NCI-H1105 treated with DMSO at 0.1 percent for 48 hours (cell line): ENCODE results near the gene EMILIN3.

ENCODE experiments used
- DNase-seq: peaks from one replicate; lab custom pipeline; 2025; lab: John Stamatoyannopoulos, UW

EMILIN3 gene

DNA sequence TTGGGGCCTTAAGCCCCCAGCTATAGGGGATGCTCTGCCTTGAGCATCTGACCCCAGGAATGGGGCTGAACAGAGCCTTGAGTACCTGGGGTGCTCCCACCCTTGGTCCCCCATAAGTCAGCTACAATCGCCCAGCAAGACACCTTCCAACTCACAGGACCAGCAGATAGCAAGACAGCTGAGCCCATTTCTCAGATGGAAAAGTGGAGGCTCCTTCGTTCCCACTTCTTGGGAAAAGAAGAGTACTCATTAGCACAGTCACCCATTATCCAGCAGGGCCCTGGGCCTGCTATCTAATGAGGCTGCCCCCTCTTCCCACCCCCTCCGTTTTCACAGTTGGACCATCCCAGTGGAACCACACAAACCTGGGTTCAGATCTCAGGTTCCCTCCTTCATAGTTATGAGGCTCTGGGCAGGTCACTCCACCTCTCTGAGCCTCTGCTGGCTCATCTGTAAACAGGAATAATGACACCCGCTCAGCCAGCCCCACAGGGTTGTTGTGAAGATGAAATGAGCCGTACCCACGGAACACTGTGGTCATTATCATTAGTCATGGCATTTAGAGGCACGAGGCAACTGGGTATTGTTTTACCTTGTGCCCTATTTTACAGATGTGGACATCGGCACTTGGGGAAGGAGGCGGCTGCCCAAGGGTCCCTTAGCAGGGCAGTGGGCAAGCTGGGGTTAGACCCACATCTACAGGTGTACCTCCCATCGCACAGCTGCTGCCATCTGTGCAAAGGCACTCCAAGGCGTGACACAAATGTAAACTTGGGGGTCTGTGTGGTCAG lies 21.5 kb downstream of the EMILIN3 start:
- no peak for DNase-seq

DNA sequence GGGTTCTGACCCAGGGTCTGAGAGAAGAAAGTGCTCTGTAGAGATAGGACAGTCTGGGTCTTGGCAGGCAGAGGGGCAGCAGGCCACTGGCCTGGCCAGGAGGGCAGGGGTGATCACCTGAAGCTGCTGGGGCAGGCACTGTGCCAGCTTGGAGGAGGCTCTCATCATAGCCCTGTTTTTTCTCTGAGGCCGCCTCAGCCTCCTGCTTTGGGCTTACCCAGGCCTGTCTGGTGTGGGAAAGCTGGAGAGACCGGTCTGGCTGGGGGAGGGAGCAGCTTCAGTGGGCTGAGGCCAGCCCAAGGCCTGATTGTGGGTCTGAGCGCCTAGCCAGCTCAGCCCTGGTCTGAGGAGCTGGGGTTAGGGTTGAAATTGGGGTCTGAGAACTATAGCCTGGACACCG lies 22.1 kb downstream of the EMILIN3 start:
- no peak for DNase-seq

- no peak for DNase-seq
These were observed 23.8 kb downstream of the EMILIN3 start for GRCh38 chr20:41342474-41343464.

DNA sequence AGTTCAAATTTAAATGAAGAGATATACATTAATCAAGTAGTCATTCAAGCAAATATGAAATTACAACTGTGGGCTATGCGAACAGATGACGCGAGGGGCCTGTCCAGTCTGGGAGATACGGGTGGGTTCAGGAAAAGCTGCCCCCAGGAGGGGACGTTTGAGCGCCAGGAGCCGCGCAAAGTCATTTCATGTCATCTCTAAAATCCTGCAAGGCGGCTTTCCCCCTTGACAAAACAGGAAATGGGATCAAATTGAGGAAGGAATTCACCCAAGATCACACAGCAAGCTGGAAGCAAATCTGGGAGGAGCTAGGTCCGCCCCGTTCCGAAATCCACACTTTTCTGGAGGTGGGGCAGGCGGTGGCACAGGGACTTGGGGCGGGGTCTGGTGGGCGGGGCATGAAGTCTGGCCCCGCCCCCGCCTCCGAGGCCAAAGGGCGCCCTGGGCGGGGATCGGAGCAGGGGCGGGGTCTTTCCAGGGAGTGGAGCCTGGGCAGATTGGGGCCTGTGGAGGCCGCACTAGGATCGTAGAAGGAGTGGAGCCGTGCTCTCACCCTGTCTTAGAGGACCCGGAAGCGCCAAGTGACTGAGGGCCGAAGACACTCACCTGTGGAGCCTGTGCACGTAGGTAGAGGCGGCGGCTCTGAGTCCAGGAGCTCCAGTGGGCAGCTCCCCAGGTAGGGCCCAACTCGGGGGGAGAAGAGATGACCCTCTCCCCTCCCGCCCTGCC lies 26.1 kb downstream of the EMILIN3 start, which contains the start of gene LPIN3:
Gene LPIN3, plus strand, starts transcription at position 495 of the 729 bp plus-strand sequence. CDS start 4,983 bp downstream, outside the sequence.
- peak; percentile 90 for DNase-seq

GRCh38 chr20:41339957-41340326 lies 26.7 kb downstream of the EMILIN3 start:
- DNase-seq: peak; percentile 78

GRCh38 chr20:41336711-41337492 lies 29.7 kb downstream of the EMILIN3 start:
- no peak for DNase-seq

GRCh38 chr20:41335591-41335990 lies 31.0 kb downstream of the EMILIN3 start:
- DNase-seq: no peak

DNA sequence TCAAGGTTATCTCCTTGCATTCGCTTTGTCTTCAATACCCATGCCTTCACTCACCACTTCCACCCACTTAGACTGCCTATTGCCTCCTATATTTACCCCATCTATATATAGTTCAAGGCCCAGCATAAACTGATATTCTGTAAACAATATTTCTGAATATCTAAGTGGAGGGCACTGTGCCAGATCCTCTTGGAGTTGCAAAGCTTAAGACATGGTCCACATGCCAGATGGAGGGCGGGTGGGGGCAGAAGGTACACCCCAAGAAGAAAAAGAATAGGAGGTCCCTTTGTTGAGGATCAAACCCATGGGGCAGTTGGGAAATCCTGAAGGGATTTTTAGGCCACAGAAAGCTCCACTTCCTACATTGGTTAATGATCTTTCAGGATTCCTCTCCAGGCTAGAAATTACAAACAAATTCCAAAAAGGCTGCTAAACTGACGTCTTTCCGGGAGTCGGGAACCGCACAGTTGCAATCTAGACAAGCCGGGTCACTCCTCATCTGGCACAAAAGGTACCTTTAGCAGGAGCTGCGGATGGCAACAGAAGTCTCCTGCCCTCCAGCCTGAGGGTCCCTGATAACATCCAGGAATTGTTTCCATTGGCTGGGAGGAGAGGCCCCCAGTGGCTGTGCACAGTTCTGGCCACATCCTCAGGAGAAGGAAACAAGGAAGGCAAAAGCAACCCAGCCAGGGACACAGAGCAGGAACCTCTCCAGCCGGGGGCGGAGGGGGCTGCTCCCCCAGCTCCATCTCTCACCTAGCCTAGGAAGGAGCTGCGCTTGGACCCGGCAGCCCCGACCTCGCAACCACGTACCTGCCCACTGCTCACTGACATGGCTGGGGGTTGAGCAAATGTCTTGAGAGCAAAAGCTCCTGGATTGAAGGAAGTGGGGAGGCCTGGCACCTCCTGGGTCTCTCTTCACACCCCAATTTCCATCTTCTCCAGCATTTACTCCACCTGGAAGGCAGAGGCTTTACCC lies 31.9 kb downstream of the EMILIN3 start:
- no peak for DNase-seq

- DNase-seq: no peak
These were observed 32.6 kb downstream of the EMILIN3 start for GRCh38 chr20:41334036-41334435.

DNA sequence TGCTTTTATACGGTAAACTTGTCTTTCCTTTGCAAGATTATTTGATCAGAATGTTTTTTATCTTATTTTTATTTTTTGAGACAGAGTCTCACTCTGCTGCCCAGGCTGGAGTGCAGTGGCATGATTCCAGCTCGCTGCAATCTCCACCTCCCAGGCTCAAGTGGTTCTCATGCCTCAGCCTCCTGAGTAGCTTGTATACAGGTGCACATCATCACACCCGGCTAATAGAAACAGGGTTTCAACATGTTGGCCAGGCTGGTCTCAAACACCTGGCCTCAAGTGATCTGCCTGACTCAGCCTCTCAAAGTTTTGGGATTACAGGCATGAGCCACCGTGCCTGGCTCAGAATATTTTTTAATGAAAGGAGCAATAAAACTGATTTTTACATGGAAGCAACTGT lies 34.9 kb downstream of the EMILIN3 start:
- no peak for DNase-seq

DNA sequence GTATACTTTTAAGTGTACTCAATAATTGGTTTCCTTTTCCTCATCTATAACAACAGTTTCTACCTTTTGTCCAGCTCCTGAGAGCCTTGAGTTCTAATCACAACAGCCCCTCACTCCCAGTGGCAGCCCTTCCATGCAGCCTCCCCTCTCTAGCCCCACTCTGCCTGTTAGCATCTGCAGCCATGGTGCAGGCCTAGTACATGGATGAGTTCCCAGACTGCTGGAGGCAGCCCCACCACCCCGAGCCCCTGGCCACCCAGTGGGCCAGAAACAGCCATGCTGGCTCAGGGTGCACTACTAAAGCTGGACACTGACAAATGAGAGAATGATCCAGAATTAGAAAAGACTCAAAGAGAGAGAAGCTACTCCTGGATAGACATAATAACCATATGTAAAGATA lies 35.7 kb downstream of the EMILIN3 start:
- no peak for DNase-seq

GRCh38 chr20:41330343-41330720 lies 36.3 kb downstream of the EMILIN3 start:
- no peak for DNase-seq

DNA sequence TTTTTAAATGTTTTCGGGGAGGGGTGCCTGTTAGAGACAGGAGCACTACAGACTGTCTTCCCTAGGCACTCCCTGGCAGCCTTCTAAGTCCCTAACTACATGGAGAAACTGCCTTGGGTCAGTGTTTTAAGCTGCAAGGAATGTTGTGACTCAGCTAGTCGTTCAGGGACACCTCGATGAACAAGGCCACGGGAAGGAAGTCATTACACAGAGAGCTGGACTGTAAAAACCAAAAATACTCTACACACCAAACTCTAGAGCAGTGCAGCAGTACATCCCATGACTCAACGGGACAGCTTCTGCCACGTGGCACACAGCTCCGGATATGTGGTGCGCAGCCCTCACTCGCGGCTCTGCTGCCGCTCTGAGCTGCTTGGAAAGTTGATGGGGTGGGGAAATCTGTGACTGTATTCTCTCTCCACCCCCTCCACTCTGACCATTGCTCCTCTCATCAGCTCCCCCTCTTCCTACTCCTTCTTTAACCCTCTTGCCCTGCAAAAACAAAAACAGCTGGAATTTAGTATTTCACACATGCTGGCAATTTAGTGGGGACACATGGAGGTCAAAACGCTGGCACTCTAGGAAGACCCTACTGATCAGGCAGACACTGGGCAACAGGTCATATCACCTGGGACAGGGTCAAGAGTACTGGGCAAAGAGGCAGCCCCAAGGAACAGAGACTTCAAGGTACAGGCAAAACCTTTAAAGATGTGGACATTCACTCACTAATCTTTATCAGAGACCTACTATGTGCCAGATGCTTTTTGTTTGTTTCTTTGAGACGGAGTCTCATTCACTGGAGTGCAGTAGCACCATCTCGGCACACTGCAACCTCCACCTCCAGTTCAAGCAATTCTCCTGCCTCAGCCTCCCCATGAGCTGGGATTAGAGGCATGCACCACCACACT lies 36.9 kb downstream of the EMILIN3 start:
- no peak for DNase-seq

DNA sequence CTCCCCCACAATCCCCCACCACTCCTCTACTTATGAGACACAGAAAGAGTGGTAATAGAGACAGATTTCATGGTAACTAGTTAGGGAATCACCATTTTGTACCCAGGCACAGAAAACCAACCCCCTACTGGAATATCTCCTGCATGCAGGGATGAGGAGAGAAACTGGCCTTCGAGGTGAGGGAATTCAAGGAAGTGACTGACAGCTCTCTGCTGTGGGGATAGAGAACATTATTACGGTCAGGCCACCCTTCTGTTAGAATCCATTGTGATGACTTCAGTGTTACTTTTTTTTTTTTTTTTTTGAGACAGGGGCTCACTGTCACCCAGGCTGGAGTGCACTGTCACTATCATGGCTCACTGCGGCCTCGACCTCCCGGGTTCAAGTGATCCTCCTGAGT lies 39.4 kb downstream of the EMILIN3 start:
- DNase-seq: no peak

GRCh38 chr20:41320976-41321375 lies 45.6 kb downstream of the EMILIN3 start:
- no peak for DNase-seq

DNA sequence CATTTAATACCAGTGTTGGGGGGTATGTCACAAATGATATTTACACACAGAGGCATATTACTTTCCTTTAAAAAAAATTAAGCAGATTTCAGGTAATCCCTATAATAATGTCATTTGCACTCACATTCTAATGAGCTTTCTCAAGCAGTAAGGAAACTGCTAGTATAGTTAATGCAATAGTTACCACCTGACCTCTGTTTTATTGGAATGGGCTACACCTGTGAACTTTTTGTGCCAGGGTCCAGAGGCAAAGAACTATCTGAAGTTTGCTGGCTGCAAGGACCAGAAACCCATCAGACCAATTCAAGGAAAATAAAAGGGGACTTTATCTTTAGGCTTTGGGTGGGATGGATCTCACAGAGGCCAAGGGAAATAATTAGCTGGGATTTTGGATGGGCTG lies 46.2 kb downstream of the EMILIN3 start:
- DNase-seq: no peak

- peak; percentile 37 for DNase-seq
These were observed 48.4 kb downstream of the EMILIN3 start for GRCh38 chr20:41318271-41318649.

GRCh38 chr20:41317546-41318270 lies 48.9 kb downstream of the EMILIN3 start, which contains the start of gene ZHX3:
TSS of gene ZHX3 (minus strand) at chr20:41317731. CDS start at chr20:41204916, 112,815 bp downstream.
- peak; percentile 94 for DNase-seq
